Left ventricle myocardium superior (tissue), 1 donor: ENCODE data around the gene GALNT12. TPM values are rescaled to one million over a fixed set of nuclear protein-coding genes. Genes with fewer than 3 reads are reported as not detected.
A peak's percentile ranks its signal among the peaks of the same experiment; 100 is the strongest.

Experiments
- ATAC-seq: fragments of 200-7000 bp; cut with Tn5 transposase; one replicate; pipeline ENCODE4 v1.9.1; 2020; ENCODE audit warnings: mild to moderate bottlenecking, moderate library complexity
- DNase-seq: peaks from one replicate; pipeline ENCODE4 v3.0.0-alpha.2; 2020
- intact Hi-C: fragments of 100-400 bp; cut with micrococcal nuclease; formaldehyde crosslinking; loops from one replicate; pipeline ENCODE4 v1.11.0; 2022
- total RNA-seq: library from RNA; stranded (reverse); fragmentation: NEBNext Ultra II Directional; extraction: Animal tissue kit (Norgen Biotek cat#: 25700); gene quantifications from one replicate; pipeline ENCODE4 v1.2.1, GENCODE V29; 2021
- donor health status: DM: no; HTN: yes; CAD: no; lungs with severe emphysema.

The GALNT12 gene
- total RNA-seq, 1 donor from 2014 or later = 0.64 TPM

DNA sequence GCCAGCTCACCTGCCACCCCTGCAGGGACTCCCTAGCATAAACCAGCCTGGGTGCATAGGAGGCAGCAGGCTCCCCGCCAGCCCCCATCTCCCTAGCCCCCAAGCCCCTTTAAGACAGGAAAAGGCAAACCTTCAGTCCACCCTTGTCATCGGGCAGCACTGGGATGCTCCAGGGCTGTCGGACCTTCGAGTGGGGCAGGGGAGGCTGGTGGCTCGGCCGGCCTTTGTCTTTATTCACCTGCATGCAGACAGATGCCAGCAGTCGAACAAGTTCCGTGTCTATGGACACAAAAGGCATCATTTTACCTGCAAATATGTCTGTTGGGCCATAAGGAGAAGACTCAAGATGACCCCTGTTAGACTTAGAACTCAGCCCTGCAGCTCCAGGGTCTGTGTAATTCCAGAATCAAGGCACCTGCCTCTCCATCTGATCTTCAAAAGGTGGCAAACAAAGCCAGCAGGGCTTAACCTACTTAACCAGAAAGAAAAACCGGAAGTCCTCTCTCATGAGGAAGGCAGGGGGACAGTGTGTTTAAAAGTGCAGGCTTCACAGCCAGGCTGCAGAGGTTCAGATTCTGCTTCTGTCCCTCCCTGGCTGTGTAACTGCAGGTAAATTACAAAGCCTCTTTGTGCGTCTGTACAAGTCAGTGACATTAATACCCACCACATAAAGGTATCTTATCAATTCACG is 27.3 kb upstream of the GALNT12 start:
- intact Hi-C loops = no loop called here
- ATAC-seq = no peak

DNA sequence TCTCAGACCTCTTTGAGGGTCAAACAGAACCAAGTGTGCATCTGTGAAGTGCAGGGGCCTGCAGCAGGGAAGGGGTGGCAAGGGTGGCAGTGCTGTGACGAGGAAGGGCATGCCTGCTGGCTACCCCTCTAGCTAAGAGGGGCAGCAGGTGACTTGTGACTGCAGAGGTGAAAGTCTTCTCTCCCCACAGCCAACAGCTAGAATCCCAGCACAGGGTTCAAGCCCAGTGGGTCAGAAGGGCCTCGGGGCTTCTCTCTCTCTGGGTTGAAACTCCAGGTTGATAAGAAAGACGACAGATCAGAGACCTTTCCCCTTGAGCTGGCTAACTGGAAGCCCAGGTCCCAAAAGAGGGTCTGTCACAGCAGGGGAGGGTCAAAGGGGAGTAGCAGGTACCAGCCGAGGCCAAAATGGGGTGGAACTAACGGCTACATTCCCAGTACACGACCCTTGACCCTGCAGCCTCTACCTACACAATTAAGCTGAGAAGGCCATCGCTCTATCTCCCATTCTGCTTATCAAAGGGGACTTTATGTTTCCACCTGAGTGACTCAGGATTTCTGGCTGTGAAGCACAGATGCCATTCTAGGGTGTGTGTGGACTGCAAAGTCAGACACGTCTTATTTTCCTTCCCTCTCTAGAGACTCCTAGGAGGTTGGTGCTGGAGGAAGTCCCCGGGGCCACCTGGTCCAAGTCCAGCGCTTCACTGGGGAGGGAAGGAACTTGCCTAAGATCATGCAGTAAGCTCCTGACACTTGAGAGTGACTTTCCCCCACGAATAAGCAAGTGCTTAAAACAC is 25.7 kb upstream of the GALNT12 start:
- ATAC-seq = no peak
- DNase-seq = no peak
- intact Hi-C loops = no loop called here

More for the DNA sequence above, 27.3 kb upstream of the GALNT12 start:
- no peak for DNase-seq

DNA sequence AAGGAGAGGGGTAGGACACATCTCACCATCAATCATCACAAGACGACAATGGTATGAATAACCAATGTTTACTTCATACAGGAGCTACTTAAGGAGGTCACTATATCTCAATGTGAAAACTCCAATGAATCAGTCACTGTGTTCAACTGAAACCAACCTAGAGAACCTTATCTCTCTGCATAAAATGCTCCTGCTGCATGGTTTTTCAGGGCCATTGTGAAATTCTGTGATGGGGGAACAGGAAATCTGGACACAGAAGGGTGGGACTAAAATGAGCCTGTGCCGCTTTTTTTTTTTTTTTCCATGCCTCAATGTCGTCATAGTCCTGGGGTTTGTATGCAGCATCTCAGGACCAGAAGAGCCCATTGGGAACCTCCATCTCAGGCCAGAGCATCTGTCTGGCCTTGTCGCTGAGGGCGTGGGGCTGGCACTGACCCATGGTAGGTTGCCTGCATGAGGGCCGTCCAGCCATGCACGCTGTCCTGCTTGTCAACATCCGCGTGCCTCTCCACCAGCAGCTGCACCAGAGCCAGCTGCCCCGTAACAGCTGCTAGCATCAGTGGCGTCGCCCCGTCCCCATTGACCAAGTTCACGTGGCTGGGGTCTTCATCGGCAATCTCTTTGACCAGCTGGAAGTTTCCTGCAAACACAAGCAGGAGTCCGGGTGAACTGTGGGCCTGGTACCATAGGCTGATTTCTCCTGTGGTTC is 23.8 kb upstream of the GALNT12 start:
- DNase-seq (no peak), ATAC-seq (no peak)
- intact Hi-C loops = no loop called here

DNA sequence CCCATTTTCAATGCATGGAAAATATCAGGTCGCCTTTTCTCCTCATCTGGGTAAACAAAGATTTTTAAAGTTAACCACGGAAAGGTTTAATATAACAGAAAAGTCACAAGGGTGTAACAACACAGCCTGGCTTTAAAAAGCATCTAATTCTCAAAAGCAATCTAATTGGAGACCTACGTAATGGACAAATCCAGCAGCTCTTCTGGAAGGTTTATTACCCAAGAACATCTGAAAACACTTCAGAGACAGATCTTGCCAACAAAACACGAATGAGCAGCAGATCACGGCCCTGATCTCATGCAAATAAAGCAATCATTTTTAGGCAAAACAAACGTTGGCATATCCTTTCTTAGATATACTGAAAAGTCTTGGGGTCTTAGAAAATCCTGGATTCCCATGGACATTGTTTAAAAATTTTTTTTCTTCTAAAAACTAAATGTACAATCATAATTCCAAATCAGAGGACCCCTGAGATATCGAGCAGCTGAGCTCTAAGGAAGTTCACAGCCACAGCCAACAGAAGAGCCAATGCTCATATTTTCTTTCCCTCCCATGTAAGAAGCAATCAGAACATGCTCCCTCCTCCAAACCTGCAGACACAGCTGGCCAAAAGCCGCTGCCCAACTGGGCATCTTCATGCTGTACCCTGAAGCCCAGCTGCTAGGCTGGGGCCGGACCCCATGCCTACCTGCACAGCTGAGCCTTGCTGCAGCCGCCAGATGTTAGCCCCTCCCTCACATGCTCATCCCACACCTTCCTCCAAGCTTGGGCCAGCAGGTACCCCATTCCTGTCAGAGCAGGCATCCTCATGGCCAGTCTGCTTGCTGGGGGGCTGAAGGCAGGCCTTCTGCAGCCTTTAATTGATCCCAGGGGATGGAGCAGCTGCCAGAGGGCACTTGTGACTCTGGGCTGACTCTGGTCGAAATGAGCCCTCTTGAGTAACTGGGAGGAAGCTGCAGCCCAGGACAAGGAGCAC is 22.4 kb upstream of the GALNT12 start:
- intact Hi-C loops = no loop called here
- DNase-seq = no peak
- ATAC-seq = no peak

DNA sequence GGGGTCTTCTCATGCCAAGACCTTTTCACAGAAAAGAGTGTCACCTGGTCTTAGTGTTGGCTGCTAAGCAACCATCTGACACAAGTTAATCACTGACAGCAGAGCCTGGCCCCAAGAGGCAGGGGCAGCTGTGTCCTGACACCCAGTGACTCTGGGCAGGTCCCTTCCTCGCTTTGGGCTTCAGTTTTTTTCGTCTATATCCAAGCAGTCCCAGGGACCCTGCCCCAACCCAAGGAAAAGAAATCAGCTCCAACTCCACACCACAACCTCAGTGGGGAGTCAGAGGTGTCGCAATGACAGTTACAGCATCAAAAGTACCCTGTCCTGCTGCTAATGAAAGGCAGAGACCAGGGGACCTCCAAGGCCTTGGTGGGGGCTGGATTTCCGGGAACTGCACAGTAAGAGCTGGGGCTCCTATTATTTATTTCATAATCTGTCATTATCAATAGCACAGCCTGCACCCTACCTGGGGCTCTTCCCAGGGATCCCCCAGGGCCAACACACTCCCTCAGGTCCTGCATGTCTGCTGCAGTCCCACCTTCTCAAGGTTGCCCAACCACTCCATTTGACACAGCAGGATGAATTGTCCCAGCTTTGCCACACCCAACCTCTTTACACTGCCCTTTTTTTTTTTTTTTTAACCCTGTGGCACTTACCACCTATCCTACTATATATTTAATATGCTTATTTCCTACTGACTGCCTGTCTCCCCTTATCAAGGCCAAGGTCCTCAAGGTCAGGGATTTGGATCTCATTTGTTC is 20.5 kb upstream of the GALNT12 start:
- intact Hi-C loops = no loop called here
- no peak for DNase-seq
- ATAC-seq = no peak

DNA sequence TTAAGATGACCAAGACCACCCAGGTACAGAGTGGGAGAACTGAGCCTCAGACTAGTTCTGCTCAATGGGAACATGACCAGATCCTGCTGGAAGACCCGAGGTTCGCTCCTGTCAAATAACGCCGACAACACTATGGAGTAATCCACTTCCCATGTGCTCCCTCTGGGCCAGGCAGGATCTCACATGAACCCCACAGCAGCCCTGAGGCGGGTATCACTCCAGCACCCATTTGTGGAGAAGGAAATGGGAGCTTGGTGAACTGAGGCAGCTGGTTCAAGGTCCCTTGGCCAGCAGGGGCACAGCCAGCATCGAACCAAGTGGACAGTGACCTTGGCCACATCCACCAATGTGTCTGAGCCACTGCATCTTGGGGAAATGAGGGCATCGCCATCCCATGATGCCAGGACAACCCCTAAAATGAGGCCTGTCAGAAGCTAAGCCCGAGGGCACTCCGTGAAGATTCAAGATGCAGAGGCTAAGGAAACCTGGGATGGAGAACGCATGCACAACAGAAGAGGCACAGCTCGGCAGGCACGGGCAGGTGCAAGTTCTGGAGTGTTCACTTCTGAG is 19.6 kb upstream of the GALNT12 start:
- ATAC-seq (no peak), DNase-seq (no peak)
- intact Hi-C loops = no loop called here

DNA sequence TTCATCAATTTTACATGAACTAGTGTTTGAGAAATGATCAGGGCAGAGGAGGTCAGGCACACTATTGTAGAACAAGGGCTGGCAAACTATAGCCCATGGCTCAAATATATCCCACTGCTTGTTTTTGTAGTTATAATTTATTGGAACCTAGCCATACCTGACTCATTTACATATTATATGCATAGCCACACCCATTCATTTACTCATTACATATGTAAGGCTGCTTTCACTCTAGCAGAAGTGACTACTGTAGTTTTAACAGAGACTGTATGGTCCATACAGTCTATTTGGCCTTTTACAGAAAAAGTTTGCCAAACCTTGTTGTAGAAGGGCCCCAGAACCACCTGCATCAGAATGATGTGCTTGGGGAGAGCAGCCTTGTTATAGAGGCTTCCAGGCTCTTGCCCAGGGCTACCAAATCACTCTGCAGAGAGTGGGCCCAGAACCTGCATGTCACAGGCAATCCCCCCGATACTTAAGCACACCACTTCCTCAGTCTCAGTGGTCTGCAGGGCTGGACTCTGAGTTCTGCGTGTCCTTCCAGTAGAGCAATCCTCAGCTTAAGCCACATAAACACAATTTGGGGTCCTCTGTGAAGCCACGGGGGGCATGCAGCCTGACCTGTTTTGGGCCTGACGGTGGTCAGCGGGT is 17.9 kb upstream of the GALNT12 start:
- ATAC-seq (no peak), DNase-seq (no peak)
- intact Hi-C loops = no loop called here

DNA sequence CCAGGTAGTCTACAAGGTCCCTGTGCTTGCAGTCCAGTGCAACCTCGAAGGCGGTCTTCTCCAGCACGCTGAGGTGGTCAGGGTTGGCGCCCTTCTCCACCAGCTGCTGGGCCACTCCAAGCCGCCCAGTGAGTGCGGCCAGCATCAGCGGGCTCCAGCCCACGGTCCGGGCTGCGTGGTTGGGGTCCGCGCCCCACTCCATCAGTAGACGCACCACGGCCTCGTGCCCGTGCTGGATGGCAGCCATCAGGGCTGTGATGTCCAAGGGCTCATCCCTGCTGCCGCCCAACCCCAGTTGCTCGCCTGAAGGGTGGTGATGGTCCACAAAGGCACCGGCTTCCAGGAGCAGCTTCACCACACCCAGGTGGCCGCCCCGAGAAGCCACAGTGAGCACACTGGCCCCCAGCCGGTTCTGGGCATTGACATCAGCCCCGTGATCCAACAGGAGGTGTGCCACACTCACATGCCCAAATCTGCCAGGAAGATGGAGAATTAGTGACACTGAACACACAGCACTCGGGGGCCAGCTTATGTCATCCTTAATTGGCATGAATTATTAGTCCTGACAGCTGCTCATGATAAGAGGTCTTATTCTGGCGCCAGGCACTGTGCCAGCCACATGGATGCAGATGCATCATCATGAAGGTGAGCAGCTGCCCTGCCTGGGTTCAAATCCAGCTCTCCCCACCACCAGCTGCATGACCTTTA is 17.2 kb upstream of the GALNT12 start:
- intact Hi-C loops = no loop called here
- ATAC-seq = no peak
- DNase-seq = no peak

DNA sequence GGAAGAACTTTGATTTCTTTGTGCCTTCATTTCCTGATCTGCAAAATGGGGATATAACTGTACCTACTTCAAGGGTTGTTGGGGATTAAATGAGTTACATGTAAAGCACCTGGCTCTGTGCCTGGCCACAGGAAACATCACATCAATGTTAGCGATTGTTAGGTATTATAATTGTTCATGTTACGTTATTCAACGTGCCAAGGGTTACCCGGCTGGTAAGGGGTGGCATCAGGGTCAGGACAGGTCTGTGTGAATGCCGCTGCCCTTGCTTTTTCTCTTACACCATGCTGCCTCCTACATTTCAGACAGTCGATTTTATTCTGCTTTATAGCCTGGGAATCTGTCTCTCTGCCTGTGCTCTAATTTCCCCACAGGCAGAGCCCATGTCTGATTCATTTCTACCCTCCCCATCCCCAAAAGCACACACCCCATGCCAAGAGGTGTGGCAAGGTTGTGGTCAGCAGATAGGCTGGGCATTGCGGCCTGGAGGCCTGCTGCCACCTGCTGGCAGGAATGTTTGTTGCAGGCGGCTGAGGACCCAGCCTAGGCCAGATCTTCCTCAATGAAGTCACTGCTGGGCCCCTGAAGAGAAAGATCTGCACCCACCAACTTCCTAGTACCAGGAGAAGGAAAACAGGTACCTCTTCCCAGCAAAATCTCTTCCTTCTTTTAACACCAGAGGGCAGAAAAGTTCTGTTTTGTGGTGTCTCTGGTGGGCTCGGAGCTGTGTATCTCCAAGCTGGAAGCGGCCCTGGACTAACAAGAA is 16.4 kb upstream of the GALNT12 start:
- intact Hi-C loops = no loop called here
- DNase-seq (peak; percentile 85), ATAC-seq (peak; percentile 85)

DNA sequence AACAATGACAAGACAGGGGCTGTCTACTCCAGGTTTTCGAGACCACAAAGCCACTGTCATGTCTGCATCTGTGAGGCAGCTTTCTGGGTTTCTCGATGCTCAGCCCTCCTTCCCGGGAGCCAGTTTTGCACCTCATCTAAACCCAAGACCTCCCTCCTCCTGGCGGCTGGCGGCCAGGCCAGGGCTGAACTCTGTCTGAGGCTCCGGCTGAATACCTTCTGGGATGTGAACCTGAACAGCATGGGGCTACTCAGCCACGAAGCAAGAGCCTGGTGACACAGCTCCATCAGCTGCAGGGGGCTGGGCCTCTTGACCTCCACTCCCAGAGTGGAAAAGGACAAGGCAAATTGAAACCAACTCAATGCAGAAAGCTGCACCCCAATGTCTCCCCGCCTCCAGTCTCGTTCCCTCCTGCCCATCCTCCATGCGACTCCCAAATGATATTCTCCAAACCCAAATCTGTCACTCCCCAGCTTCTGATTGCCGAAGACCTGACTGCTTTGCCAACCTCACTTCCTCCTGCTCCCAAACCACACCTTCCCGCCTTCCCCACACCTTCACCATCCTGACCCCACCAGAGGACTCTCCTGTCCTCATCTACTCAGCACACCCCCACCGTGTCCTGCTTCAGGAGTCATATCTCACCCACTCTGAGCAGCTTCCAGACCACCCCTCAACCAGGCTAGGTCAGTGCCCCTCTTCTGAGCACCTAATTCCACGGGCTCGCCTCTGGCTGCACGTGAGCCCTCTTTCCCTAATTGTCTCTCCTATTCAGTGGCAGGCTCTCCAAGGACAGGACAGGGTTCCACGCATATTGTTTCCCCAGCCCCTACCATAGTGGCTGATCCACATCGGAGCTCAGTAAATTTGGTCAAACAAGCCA is 15.6 kb upstream of the GALNT12 start:
- intact Hi-C loops = no loop called here
- no peak for DNase-seq
- ATAC-seq = no peak

DNA sequence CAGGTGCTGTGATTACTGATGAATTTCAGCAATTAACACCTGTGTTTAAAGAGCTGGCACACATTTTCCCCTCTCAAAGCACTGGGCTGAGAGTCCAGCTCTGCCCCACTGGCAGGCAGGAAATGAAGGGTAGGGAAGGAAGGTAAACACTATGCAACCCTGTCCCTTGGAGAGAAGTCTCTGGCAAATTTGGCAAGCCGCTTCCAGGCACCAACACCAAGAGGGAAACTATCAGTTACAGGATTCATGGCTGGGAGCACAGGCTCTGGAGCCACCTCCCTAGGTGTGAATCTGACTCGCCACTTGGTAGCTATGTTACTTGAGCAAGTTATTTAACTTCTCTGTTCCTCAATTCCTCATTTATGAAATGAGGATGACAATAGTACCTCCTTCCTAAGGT is 14.4 kb upstream of the GALNT12 start:
- intact Hi-C loops = no loop called here
- DNase-seq (no peak), ATAC-seq (no peak)

DNA sequence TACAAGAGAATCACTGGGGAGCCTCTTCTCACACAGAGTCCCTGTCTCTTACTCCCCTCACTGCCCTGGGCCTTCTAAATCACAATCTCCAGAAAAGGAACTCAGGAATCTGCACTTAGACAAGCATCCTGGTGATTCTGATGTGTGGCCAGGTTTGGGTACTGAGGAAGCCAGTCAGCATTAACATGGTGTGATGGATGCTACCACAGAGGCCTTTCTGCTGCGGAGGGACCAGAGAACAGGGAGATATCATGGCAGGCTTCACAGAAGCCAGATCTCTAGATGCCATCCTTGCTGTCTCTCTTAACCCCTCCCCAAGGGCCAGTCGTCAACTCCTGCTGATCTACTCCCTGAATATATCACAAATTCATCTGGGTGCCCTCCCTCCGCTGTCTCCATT is 12.7 kb upstream of the GALNT12 start:
- no peak for ATAC-seq
- intact Hi-C loops = no loop called here

DNA sequence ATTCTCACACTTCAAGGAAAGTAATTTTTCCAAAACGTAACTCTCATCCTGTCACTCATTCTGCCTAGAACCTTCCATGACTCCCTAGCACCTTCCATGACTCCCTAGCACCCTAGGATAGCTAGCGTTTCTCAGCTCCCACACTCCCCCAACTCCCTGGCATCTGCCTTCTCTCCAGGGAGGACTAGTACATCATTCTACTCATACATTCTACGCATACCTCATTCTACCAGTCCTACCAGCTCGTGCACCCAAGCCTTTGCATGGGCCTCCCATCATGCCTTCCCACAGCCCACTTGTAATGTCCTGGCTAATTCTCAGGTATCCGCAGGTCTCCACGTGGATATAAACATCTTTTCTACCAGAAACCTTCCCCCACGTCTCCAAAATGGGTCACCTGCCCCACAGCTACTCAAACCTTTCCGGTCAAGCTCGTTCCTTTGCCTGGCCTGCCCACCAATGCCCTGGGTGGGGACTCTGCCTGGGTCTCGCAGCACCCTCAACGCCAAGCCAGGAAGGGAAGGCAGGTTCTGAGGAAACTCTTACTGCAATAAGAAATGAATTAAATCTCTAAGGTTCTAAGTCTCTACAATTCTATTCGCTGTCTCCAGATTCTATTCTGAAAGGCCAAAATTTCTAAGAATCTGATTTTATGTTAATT is 12.0 kb upstream of the GALNT12 start:
- intact Hi-C loops = no loop called here
- DNase-seq = no peak
- no peak for ATAC-seq

More for the DNA sequence above, 12.7 kb upstream of the GALNT12 start:
- no peak for DNase-seq

DNA sequence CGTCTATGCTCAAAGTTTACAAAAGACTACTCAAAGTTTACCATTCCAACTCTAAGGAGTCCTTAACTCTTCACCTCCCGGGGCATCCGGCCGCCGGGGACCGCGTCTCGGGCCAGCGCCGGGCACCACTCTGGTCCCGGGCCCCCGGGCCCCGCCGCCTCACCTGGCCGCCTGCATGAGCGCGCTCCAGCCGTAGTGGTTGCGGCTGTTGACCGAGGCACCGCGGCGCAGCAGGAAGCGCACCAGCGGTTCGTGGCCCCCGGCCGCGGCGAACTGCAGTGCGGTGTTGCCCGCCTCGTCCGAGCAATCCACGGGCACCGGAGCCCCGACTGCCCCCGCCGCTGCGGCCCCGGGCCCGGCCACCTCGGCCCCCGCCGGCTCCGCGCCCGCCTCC is 11.5 kb upstream of the GALNT12 start:
- peak; percentile 12 for ATAC-seq
- DNase-seq = peak; percentile 66
- intact Hi-C loops = no loop called here
